ENCODE data around the gene BMP3. TPM values are rescaled to one million over a fixed set of nuclear protein-coding genes. Genes with fewer than 3 reads are reported as not detected.

The BMP3 gene
- 0.25 TPM for total RNA-seq

- Histone ChIP-seq H3K9me3 (no peaks in the 10 kb centered on the region), H3K36me3 (no peaks in the 10 kb centered on the region), H3K27ac (no peak within 1 kb of the TSS), H3K27me3 (no peaks in the 10 kb centered on the region), H3K4me1 (peaks cover 15% of the 10 kb centered on the region), H3K4me3 (peak within 1 kb of the TSS; percentile 8 to 20)
- TF ChIP-seq POLR2AphosphoS5 (IDR thresholded peaks at IDR 0.05; ENCODE audit: insufficient read depth in 1 of 2, low read depth in 1 of 2) (no peak), POLR2A (IDR thresholded peaks at IDR 0.05) (no peak), CTCF (IDR thresholded peaks at IDR 0.05) (no peak)
- intact Hi-C loops (cut with DNase I): no loop called here
- no peak for DNase-seq (ENCODE audit: extremely low spot score in 2 of 2)
Measured at GRCh38 chr4:81030061-81030980, at the start of gene BMP3. TSS of gene BMP3 (plus strand) at chr4:81030708. CDS start at chr4:81031285, 577 bp downstream.

DNA sequence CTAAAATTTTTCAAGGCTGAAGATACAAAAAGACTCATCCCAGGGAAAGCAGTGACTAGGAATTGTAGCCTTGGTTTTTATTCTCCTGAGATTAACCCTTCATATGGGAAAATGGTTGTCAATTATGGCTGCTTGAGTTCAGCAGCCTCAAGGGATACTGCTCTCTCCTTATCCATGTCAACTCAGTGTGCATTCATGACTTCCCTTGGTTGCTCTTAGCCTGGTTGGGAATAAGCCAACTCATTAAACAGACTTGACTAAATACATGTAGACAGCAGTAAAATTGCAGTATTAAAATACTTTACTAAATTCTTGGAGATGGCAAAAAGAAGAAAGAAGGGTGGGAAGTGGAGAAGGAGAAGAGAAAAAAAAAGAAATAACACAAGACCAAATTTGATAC, 44.5 kb upstream of the BMP3 start:
- no peak for DNase-seq (ENCODE audit: extremely low spot score in 2 of 2)
- H3K36me3 ChIP-seq: no peaks in the 10 kb centered on the region
- no peaks in the 10 kb centered on the region for H3K9me3 ChIP-seq
- no peak overlapping the region for H3K4me3 ChIP-seq
- no peaks in the 10 kb centered on the region for H3K4me1 ChIP-seq
- intact Hi-C loops (cut with DNase I): no loop called here
- no peaks in the 10 kb centered on the region for H3K27me3 ChIP-seq
- no peak overlapping the region for H3K27ac ChIP-seq
- no peak for TF ChIP-seq CTCF (IDR thresholded peaks at IDR 0.05)
- TF ChIP-seq POLR2A (IDR thresholded peaks at IDR 0.05): no peak
- TF ChIP-seq POLR2AphosphoS5 (IDR thresholded peaks at IDR 0.05; ENCODE audit: insufficient read depth in 1 of 2, low read depth in 1 of 2): no peak

- no peak for DNase-seq (ENCODE audit: extremely low spot score in 2 of 2)
- intact Hi-C loops (cut with DNase I): no loop called here
- no peaks in the 10 kb centered on the region for H3K9me3 ChIP-seq
- TF ChIP-seq POLR2A (IDR thresholded peaks at IDR 0.05) (no peak), CTCF (IDR thresholded peaks at IDR 0.05) (peak in 1 of 3 experiments; percentile 41), POLR2AphosphoS5 (IDR thresholded peaks at IDR 0.05; ENCODE audit: insufficient read depth in 1 of 2, low read depth in 1 of 2) (no peak)
- no peak overlapping the region for H3K27ac ChIP-seq
- no peaks in the 10 kb centered on the region for H3K27me3 ChIP-seq
- H3K4me3 ChIP-seq: no peak overlapping the region
- H3K36me3 ChIP-seq: no peaks in the 10 kb centered on the region
- no peaks in the 10 kb centered on the region for H3K4me1 ChIP-seq
Measured at GRCh38 chr4:80989921-80990544, 40.5 kb upstream of the BMP3 start.

DNA sequence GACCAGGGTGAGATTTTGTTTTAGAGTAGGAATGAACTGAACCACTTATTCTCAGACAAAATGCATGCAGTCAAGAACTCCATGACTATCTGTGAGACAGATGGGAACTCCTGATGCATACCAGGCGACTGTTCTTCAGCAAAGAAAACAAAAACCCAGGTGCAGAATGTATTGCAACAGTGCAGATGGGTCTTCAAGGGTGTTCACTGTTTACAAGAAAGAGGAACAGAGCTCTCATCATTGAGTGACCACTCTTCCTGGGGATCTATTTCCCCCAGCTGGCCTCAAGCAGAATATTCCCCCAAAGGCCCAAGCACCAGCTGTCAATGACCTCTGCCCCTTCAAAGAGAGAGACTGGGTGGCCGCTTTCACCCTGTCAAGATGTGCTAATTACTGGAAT, 39.7 kb upstream of the BMP3 start:
- intact Hi-C loops (cut with DNase I): no loop called here
- DNase-seq (ENCODE audit: extremely low spot score in 2 of 2): no peak
- H3K36me3 ChIP-seq: no peaks in the 10 kb centered on the region
- TF ChIP-seq POLR2AphosphoS5 (IDR thresholded peaks at IDR 0.05; ENCODE audit: insufficient read depth in 1 of 2, low read depth in 1 of 2) (no peak), CTCF (IDR thresholded peaks at IDR 0.05) (no peak), POLR2A (IDR thresholded peaks at IDR 0.05) (no peak)
- H3K4me1 ChIP-seq: no peaks in the 10 kb centered on the region
- no peak overlapping the region for H3K4me3 ChIP-seq
- H3K27me3 ChIP-seq: no peaks in the 10 kb centered on the region
- H3K27ac ChIP-seq: no peak overlapping the region
- H3K9me3 ChIP-seq: no peaks in the 10 kb centered on the region

DNA sequence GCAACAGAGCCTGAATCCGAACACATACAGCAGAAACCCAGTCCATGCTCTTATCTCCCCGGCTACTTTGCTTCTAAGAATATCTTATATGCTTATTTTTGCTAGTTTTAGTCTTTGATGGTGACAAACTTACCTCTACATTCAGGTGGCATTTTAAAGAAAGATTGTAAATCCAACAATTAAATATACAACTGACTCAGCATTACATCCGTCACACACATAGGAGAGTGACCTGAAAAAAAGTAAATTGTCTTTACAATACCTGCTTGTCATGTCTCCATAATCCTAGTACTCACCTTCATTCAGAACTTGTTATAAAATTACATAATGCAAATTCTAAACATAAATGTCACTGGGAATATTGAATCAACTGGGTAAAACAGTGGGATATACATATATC, 30.6 kb upstream of the BMP3 start:
- H3K9me3 ChIP-seq: no peaks in the 10 kb centered on the region
- no peaks in the 10 kb centered on the region for H3K36me3 ChIP-seq
- TF ChIP-seq POLR2AphosphoS5 (IDR thresholded peaks at IDR 0.05; ENCODE audit: insufficient read depth in 1 of 2, low read depth in 1 of 2): no peak
- H3K27me3 ChIP-seq: no peaks in the 10 kb centered on the region
- no peak for DNase-seq (ENCODE audit: extremely low spot score in 2 of 2)
- H3K4me3 ChIP-seq: no peak overlapping the region
- no peak overlapping the region for H3K27ac ChIP-seq
- H3K4me1 ChIP-seq: no peaks in the 10 kb centered on the region
- intact Hi-C loops (cut with DNase I): no loop called here
